Upper lobe of left lung (tissue), 6 donors: ENCODE data around the gene CISD3. TPM values are rescaled to one million over a fixed set of nuclear protein-coding genes. Genes with fewer than 3 reads are reported as not detected.

Source experiments
- ATAC-seq, 2 donors: fragments of 200-7000 bp; cut with Tn5 transposase; one replicate each; pipeline ENCODE4 v1.9.1; 2022; ENCODE audit warnings: mild to moderate bottlenecking in 2 of 2, moderate library complexity in 2 of 2; ENCODE audit not compliant: low FRiP score in 2 of 2
- DNase-seq, 2 donors: peaks; one replicate each; pipeline ENCODE4 v3.0.0-alpha.2; 2019 to 2020
- H3K27ac ChIP-seq, 4 donors: fragments of 200-600 bp; sonication (generic); one replicate each; pipeline ENCODE4 v1.5.1; 2016 to 2019
- H3K27me3 ChIP-seq, 4 donors: fragments of 200-600 bp; sonication (generic); one replicate each; pipeline ENCODE4 v1.5.1; 2017 to 2019
- H3K36me3 ChIP-seq, 4 donors: fragments of 200-600 bp; sonication (generic); one replicate each; pipeline ENCODE4 v1.5.1; 2016 to 2019
- H3K4me1 ChIP-seq, 4 donors: fragments of 200-600 bp; sonication (generic); one replicate each; pipeline ENCODE4 v1.5.1; 2018 to 2019
- H3K4me3 ChIP-seq, 4 donors: fragments of 200-600 bp; sonication (generic); one replicate each; pipeline ENCODE4 v1.5.1; 2017 to 2019; ENCODE audit warnings: mild to moderate bottlenecking in 2 of 4, moderate library complexity in 1 of 4
- H3K9me3 ChIP-seq, 4 donors: fragments of 200-600 bp; sonication (generic); one replicate each; pipeline ENCODE4 v1.5.1; 2018 to 2019
- EP300 ChIP-seq, 4 donors: sonication (generic); formaldehyde crosslinking; IDR thresholded peaks; one replicate each; pipeline ENCODE4 v1.5.1; 2017; ENCODE audit warnings: antibody characterized with exemption in 4 of 4, control low read depth in 2 of 4
- POLR2A ChIP-seq, 4 donors: fragments of 450-650 bp; IDR thresholded peaks; one replicate each; pipeline ENCODE4 v1.5.1; 2016 to 2017; ENCODE audit warnings: antibody characterized with exemption in 4 of 4, mild to moderate bottlenecking in 2 of 4
- POLR2AphosphoS5 ChIP-seq, 2 donors: sonication (generic); formaldehyde crosslinking; IDR thresholded peaks; one replicate each; pipeline ENCODE4 v1.5.1; 2017; ENCODE audit warnings: antibody characterized with exemption in 2 of 2
- WGBS, 2 donors: methylation state at CpG; one replicate each; pipeline ENCODE4 v1.1.5; 2017 to 2018; 5-methylcytosine and 5-hydroxymethylcytosine counted together
- total RNA-seq, 6 donors: library from RNA; depleted of rRNA in 4 of 6; stranded (reverse); fragments of >200 nt in 4 of 6; gene quantifications; one replicate each; pipeline versions ENCODE4 v1.1.0 to v1.2.1, GENCODE V29; 2016 to 2021
- TF ChIP-seq, protein P1 (sequence below), 6 experiments: fragments of 450-650 bp in 4 of 6; fragments of 200-600 bp in 2 of 6; sonication (generic) in 2 of 6; IDR thresholded peaks; one replicate each; pipeline ENCODE4 v1.5.1; 2016 to 2019; ENCODE audit warnings: antibody characterized with exemption in 6 of 6
- donor health status: DM: no; HTN: no; CAD: no; lungs with moderate emphysema.
- donor health status: DM: no; HTN: yes; CAD: no; lungs with severe emphysema.

CISD3 gene
- total RNA-seq, 6 donors from 2014 or later, result 6.3 to 49.7 (median 15.9) TPM

DNA sequence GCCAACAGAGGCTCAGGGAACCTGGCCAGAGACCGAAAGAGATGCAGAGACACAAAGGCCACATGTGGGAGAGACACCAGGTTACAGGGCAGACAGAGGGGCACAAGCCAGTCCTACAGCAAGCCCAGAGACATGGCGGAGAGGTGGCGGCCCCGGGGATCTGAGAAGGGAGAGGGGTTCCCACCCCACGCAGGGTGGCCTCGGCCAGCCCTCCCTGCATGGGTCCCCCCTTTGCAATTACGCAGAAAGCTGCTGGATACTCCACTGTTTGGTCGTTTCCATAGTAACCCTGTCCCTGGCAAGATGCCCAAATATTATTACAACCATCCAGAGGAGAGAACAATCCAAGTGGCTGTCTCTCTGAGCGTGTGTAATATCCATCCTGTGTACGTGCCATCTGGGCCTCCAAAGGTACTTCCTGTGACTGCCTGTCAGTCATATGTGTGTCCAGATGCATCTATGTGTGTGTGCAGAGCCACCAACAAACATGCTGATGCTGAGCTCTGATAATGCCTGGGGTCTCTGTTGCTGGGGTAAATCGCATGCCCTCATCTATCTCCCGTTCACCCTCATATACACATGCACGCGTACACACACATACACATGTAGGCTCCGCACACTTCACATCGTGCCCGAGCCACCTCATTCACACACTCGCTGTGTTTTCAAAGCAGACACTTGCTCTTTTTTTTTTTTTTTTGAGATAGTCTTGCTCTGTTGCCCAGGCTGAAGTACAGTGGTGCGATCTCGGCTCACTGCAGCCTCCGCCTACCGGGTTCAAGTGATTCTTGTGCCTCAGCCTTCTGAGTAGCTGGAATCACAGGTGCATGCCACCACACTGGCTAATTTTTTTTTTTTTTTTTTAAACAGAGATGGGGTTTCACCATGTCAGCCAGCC is 12.5 kb downstream of the CISD3 start:
- no peak overlapping the region for H3K4me3 ChIP-seq
- peak overlapping the region; percentile 63 to 85 (median 68) for H3K27ac ChIP-seq
- ATAC-seq (peak; percentile 60 to 69), DNase-seq (peak in 1 of 2 donors; percentile 61)
- 54 to 55% methylated on average over 16 to 21 of the region's 22 CpGs for WGBS, 2 donors
- H3K9me3 ChIP-seq, result no peaks in the 10 kb centered on the region
- peaks cover 0 to 6% (median 0%) of the 10 kb centered on the region in 4 donors for H3K27me3 ChIP-seq
- peaks cover 48 to 63% (median 57%) of the 10 kb centered on the region in 4 donors for H3K4me1 ChIP-seq
- H3K36me3 ChIP-seq, result peaks cover 3 to 27% (median 23%) of the 10 kb centered on the region in 4 donors
- no peak for TF ChIP-seq EP300 (IDR thresholded peaks at IDR 0.05)
- peak in 1 of 2 donors; percentile 29 for TF ChIP-seq POLR2AphosphoS5 (IDR thresholded peaks at IDR 0.05)

DNA sequence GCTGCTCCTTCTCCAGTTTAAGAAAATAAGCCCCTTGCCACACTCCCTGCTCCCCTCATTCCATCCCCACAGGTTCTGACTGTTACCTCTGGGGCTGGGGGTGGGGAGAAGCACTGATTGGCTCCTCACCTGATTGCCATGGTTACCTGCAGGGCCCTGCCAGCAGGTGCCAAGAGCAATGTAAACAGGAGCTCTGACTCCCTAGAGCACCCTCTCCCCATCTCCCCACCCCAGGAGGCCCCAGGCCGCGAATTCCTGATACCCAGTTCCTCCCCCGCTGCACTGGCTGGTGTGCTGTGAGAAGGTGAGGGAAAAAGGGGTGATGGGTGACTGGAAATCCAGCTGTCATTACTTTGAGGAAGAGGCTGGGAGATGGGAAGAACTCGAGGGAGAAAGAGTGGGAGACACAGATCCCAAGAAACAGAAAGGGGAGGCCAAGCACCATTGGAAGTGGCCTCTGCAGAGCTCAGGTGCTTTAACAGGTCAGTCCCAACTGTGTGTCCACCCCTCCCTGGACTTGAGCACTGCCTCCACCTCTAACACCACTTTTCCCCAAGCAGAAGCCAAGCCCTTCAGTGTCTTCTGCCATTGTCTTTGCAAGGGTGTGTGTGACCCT is 13.5 kb downstream of the CISD3 start:
- peaks cover 48 to 69% (median 67%) of the 10 kb centered on the region in 4 donors for H3K4me1 ChIP-seq
- ATAC-seq, result no peak
- peaks cover 3 to 17% (median 14%) of the 10 kb centered on the region in 4 donors for H3K36me3 ChIP-seq
- H3K9me3 ChIP-seq, result no peaks in the 10 kb centered on the region
- H3K4me3 ChIP-seq, result no peak overlapping the region
- TF ChIP-seq POLR2A (IDR thresholded peaks at IDR 0.05) (no peak), POLR2AphosphoS5 (IDR thresholded peaks at IDR 0.05) (no peak), EP300 (IDR thresholded peaks at IDR 0.05) (no peak)
- TF ChIP-seq, protein P1, sequence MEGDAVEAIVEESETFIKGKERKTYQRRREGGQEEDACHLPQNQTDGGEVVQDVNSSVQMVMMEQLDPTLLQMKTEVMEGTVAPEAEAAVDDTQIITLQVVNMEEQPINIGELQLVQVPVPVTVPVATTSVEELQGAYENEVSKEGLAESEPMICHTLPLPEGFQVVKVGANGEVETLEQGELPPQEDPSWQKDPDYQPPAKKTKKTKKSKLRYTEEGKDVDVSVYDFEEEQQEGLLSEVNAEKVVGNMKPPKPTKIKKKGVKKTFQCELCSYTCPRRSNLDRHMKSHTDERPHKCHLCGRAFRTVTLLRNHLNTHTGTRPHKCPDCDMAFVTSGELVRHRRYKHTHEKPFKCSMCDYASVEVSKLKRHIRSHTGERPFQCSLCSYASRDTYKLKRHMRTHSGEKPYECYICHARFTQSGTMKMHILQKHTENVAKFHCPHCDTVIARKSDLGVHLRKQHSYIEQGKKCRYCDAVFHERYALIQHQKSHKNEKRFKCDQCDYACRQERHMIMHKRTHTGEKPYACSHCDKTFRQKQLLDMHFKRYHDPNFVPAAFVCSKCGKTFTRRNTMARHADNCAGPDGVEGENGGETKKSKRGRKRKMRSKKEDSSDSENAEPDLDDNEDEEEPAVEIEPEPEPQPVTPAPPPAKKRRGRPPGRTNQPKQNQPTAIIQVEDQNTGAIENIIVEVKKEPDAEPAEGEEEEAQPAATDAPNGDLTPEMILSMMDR (IDR thresholded peaks at IDR 0.05), result no peak
- DNase-seq, result peak in 1 of 2 donors; percentile 55
- 50 to 58% methylated on average over 4 of the region's 4 CpGs for WGBS, 2 donors
- H3K27ac ChIP-seq, result peak overlapping the region in 3 of 4 donors; percentile 18 to 85 (median 25)
- H3K27me3 ChIP-seq, result peaks cover 0 to 13% (median under 1%) of the 10 kb centered on the region in 4 donors

DNA sequence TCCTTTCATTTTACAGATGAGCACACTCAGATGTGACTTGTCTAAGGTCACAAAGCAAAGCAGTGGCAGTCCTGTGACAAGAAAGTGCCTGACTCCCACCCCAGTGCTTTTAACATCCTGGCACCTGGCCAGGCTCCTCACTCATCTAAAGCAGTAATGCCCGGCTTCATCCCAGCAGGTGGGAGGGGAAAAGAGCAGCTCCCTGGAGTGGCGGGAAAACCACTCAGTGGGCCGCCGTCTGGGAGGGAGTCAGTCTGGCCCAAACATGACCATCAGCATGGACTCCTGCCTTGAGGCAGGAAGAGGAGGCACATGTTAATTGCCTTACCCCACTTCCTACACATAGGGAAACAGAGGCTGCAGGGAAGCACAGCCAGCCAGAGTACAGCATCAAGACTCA is 15.4 kb downstream of the CISD3 start:
- WGBS, 2 donors, result 48 to 56% methylated on average over 4 of the region's 4 CpGs
- peak overlapping the region in 1 of 4 donors; percentile 85 for H3K4me3 ChIP-seq
- H3K27me3 ChIP-seq, result peaks cover 0 to 14% (median 2%) of the 10 kb centered on the region in 4 donors
- H3K27ac ChIP-seq, result peak overlapping the region in 2 of 4 donors; percentile 93 to 95
- H3K9me3 ChIP-seq, result no peaks in the 10 kb centered on the region
- H3K36me3 ChIP-seq, result no peaks in the 10 kb centered on the region
- TF ChIP-seq, protein P1 (IDR thresholded peaks at IDR 0.05), result no peak
- no peak for TF ChIP-seq POLR2A (IDR thresholded peaks at IDR 0.05)
- TF ChIP-seq POLR2AphosphoS5 (IDR thresholded peaks at IDR 0.05), result no peak
- no peak for TF ChIP-seq EP300 (IDR thresholded peaks at IDR 0.05)
- ATAC-seq, result no peak
- DNase-seq, result no peak
- H3K4me1 ChIP-seq, result peaks cover 63 to 86% (median 86%) of the 10 kb centered on the region in 4 donors

DNA sequence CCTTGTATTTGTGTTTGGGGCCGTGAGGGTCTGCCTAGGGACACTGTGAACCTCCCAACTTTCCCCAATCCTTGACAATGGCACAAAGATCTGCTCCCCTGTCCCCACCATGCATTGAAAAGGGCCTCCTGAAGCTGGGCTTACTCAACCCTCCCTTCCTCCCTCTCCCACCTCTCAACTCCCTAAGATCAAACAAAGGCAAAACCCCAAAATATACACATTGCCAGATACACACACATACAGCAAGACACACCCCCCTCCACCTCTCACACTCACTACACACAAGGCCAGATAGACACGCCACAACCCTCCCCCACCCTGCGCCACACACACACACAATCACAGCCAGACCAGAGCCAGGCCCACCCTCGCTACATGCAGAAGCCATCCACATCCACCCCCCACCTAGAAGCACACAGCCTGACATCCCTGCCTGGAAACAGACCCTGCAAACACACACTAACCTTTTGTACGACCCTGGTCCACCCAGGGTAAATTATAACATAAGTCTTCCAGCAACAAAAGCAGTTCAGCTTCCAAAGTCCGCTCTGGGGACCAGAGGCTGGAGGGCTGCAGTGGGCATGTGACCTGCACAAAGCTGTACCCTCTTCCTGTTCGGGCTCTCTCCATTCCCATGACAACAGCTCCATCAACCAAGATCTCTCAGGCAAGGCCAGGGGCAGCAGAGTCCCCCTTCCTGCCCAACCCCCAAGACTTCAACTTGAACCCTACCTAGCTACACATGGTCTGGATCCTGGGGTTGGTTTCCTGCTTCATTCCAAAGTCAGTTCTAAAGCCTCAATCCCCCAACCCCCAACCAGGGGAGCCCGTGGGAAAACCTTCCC is 16.1 kb downstream of the CISD3 start:
- ATAC-seq (no peak), DNase-seq (no peak)
- TF ChIP-seq, protein P1 (IDR thresholded peaks at IDR 0.05), result no peak
- TF ChIP-seq EP300 (IDR thresholded peaks at IDR 0.05) (no peak), POLR2A (IDR thresholded peaks at IDR 0.05) (no peak), POLR2AphosphoS5 (IDR thresholded peaks at IDR 0.05) (no peak)
- 44% methylated on average over 8 of the region's 8 CpGs for WGBS, 2 donors
- Histone ChIP-seq H3K27me3 (peaks cover 0 to 14% (median 2%) of the 10 kb centered on the region in 4 donors), H3K4me1 (peaks cover 70 to 93% (median 92%) of the 10 kb centered on the region in 4 donors), H3K9me3 (no peaks in the 10 kb centered on the region), H3K36me3 (no peaks in the 10 kb centered on the region), H3K4me3 (peak overlapping the region in 3 of 4 donors; percentile 84 to 86 (median 85)), H3K27ac (peak overlapping the region; percentile 89 to 95 (median 92))
